GM19397 (cell line): ENCODE data around the gene RIPOR3.

Experiments used
- ATAC-seq: cut with Tn5 transposase; IDR thresholded peaks from one replicate; pipeline ENCODE4 v1.9.1; 2021; ENCODE audit warnings: mild to moderate bottlenecking, moderate library complexity; ENCODE audit not compliant: unreplicated experiment

RIPOR3 gene, protein sequence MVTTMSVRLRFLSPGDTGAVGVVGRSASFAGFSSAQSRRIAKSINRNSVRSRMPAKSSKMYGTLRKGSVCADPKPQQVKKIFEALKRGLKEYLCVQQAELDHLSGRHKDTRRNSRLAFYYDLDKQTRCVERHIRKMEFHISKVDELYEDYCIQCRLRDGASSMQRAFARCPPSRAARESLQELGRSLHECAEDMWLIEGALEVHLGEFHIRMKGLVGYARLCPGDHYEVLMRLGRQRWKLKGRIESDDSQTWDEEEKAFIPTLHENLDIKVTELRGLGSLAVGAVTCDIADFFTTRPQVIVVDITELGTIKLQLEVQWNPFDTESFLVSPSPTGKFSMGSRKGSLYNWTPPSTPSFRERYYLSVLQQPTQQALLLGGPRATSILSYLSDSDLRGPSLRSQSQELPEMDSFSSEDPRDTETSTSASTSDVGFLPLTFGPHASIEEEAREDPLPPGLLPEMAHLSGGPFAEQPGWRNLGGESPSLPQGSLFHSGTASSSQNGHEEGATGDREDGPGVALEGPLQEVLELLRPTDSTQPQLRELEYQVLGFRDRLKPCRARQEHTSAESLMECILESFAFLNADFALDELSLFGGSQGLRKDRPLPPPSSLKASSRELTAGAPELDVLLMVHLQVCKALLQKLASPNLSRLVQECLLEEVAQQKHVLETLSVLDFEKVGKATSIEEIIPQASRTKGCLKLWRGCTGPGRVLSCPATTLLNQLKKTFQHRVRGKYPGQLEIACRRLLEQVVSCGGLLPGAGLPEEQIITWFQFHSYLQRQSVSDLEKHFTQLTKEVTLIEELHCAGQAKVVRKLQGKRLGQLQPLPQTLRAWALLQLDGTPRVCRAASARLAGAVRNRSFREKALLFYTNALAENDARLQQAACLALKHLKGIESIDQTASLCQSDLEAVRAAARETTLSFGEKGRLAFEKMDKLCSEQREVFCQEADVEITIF

DNA sequence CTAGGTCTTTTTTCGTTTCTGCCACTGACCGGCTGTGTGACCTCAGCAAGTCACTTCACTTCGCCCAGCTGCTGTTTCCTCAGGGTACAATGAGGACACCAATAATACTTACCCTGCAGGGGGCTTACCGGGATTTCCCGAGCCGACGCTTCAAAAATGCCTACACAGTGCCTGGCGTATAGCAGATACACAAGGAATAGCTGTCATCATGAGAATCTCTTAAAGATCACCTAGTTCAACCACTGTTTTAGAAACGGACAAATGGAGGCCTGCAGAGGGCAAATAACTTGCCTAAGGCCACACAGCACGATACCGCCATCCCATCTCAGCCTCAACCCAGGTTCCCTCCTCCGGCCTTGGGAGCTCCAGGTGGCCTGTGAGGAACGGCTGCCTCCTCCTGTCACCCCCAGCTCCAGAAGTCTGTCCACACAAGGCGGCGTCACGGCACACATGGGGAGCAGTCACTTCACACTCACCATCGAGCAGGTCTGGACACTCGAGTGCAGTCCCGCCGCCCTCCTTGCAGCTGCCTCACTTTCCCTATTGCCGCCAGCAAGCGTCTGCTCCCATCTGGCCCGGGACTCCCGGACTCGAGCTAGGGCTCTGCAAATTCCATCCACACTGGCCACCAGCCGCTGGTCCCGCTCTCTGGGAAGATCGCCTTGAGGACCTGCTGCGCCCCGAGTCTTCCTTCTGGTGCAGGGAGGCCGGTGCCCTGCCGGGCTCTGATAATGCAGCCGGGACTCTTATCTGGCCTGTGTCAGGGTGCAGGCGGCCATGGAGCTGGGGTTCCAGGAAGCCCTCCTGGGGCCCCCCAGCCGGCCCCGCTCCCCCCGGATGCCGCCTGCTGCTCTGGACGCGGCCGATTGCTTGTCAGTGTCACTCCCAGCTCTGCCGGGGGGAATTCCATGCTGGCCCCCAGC is at the start of gene RIPOR3:
Gene RIPOR3, minus strand, starts transcription at position 893 of the 923 bp plus-strand sequence. Its CDS starts 414 bp downstream, at position 479.
- ATAC-seq: no peak

DNA sequence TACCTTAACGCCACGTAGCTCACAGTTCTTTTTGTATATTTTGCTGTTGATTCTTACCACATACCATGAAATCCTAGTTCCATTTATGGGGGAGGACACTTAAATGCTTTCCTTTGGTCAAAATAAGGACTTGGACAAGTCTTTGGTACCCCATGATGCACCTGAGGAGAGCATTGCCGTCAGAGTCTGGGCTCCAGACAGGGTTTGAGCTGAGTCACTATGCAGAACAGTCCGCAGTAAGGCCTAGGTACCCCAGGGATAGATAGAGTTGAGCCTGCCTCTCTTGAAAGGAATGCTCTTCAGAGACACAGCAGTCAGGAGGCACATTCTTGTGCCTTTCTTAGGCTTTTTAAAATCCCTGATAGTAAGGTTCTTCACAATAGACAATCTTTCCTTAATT is 46.0 kb upstream of the RIPOR3 start:
- ATAC-seq: no peak

DNA sequence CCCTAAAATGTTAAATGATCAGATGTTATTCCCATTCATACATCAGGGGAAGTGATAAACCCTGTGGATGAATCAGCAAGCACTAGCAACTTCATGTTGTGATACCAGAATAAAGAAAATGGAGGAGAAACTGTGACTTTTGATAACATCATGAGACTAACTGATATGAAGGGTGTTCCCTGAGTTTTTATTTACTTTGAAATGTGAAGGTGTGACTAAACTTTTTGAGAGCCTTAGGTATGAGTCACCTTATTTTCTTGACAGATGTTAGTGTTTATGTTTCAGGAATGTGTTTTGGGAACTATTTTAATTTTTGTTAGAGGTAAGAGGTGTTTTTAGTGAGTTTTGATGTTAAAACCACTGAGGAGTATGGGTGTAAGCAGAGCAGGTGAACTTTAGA is 44.5 kb upstream of the RIPOR3 start:
- ATAC-seq: no peak

DNA sequence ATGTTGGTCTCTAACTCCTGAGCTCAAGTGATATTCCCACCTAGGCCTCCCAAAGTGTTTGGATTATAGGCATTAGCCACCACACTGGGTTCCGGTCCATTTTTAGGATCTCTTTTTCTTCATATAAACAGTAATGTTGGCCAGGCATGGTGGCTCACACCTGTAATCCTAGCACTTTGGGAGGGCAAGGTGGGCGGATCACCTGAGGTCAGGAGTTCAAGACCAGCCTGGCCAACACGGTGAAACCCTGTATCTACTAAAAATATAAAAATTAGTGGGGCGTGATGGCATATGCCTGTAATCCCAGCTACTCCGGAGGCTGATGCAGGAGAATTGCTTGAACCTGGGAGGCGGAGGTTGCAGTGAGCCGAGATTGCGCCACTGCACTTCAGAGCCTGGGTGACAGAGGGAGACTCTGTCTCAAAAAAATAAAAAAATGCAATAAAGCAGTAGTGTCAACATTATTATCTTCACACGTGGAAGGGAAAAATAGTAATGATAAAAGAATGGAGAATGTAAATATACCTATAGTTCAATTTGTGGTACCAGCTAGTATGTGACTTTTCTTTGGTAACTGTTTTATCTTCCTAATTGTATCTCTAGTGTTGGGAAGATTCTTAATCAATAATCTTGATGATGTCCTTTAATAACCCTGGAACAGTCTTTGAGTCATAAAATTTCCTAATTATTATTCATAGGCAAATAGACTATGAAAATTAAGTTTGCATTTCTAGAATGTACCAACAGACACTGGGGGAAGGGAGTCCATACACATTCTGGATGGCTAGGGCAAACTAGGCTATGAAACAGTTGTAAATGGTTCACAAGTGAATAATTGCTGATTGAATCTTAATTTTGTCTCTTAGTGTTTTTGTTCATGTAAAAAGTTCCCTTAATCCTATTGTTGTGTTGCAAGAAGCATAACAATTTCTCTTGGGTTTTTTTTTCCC is 43.7 kb upstream of the RIPOR3 start:
- ATAC-seq: no peak

DNA sequence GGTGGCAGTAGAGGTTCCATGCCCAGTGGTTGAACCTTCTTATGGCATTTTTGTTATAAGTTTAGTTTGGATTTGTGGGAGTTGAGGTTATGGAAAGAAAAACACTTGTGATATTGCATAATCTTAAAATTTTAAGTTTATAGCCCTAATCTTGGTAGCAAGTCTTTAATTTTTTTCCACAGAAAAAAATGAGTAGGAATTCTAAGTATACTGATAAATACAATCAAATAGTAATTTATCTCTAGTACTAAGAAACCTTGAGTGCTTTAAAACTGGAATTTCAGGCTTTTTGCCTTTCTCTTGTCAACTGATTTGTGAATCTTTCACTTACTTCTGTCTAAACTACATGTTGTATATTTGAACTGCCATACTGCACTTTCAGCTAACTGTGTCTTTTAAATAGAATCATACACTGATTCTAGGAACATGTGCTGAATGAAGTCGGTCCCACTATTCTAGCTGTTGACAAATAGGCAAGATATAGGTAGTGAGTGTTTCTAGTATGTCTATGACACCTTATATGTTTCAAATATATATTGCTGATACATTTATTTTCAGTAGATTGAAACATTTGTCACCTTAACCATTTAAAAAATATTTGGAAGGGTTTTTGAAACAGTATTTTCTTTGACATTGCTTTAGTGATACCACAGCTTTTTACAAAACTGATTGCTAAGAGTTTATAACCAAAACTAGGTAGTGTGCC is 42.5 kb upstream of the RIPOR3 start:
- ATAC-seq: no peak

DNA sequence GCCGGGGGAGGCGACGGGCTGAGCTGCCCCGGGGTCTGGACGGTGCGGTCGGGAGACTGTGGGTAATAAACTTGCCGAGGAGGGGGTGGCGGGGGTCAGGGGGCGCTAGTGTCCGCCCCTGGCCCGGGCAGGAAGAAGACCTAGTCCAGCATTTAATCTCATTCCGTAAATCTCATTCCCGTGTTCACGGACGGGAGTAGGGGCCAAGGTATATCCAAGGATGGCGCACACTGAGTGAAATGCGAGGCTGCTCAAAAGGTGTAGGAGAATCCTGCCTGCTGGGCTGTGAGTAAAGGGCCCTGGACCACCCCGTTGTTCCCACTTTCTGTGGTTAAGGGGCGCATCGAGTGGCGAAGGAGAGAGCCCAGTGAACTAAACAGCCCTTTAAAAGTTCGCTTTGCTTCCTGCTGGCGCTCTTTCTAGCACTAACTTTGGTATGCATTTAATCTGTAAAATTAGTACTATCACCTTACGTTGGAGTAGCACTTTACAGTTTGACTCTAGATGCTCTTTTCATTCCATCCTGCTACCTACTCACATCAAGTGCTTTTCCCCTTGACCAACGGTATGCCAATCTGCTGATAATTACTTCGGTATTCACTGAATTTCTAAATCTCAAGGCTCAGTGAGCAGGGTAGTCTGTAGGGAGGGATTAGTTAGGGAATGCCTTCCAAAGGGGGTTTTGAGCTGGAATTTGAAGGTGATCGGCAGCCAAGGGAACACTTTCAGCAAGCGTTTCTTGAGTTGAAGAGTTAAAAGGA is 40.8 kb upstream of the RIPOR3 start:
- no peak for ATAC-seq

DNA sequence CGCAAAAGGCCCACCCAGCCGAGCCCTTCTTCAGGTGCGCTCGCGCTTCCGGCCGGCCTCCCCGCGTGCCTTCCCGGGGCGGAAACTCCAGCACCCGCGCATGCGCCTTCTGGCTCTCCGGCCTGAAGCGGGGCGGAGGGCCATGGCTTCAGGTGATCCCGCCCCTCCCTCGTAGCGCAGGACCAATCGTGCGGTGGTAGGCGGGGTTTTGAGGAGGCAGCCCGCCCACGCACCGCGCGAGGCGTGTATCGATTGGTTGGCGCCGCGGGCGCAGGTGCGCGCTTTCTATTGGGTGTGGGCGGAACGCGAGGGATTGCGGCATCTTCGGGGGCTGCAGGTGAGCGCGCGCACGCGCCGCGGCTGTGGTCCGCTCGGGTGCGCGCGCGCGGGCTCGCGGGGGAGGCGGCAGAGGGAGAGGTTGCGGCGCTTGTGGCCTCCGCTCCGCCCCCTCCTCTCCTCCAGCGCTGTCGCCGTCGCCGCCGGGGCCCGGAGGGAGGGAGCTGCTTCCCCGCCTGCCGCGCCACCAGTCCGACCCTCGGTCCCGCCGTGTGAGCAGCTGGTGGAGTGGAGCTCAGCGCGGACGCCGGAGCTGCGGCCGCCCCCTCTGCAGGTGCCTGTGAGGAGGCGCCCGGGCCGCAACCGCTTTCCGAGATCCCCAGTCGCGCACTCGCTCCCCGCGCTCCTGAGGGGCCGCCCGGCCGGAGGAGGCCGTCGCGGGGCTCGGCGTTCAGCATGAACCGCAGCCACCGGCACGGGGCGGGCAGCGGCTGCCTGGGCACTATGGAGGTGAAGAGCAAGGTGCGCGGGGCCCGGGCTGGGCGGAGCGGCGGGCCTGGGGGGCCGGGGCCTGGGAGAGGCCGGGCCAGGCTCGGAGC is 40.0 kb upstream of the RIPOR3 start, which contains the start of gene PARD6B:
Gene PARD6B, plus strand, starts transcription at position 526 of the 875 bp plus-strand sequence. Its CDS starts 207 bp downstream, at position 733.
- ATAC-seq: peak; percentile 88

DNA sequence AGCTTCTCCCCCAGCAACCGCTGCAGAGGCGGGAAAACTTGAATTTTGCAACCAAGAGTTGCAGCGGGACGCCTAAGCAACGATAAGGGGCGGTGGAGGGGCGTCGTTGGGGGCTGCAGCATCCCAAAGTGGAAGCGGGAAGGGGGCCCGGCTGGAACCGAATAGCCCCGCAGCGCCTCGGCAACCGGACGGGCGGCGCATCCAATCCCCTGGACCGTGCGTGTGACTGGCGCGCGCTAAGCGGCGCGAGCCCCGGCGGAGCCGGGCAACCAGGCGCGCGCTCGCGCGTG is 39.4 kb upstream of the RIPOR3 start:
- no peak for ATAC-seq

DNA sequence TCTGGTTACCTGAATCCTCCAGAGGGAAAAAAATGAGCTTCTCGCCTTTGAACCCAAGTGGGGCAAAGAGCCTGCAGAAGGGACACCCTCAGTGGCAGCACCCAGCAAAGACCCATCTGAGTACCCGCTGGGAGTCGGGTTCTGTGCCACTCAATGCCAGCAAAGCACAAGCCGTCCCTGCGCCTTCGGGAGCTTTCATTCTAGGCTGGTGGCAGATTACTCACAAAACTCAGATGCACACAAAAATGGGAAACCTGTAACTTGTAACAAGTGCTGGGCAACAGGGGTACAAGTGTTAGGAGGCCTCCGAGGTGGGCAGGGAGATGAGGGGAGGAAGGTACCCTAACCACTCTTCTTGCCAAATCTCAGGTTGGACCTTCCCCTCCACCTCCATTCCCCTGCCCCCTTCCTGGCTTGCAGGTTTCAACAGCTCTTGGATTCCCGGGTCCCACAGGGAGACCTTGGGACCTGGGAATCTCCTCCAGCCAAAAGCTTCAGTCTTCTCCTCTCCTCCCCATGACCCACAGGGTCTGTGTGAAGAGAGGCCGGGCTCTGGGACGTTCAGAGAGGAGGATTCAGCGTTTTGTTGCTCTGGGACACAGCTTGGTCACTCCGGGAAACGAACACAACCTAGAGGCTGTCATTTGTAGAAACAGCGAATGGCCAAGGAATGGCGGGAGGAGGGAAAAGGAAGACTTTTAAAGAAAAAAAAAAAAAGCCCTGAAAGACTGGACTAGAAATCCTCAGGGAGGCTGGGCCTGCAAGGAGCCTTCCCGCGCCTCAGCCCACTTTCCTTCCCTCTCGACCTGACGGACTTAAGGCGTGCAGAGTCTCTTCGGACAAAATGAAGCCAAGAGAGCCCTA is 38.8 kb upstream of the RIPOR3 start:
- ATAC-seq: no peak

DNA sequence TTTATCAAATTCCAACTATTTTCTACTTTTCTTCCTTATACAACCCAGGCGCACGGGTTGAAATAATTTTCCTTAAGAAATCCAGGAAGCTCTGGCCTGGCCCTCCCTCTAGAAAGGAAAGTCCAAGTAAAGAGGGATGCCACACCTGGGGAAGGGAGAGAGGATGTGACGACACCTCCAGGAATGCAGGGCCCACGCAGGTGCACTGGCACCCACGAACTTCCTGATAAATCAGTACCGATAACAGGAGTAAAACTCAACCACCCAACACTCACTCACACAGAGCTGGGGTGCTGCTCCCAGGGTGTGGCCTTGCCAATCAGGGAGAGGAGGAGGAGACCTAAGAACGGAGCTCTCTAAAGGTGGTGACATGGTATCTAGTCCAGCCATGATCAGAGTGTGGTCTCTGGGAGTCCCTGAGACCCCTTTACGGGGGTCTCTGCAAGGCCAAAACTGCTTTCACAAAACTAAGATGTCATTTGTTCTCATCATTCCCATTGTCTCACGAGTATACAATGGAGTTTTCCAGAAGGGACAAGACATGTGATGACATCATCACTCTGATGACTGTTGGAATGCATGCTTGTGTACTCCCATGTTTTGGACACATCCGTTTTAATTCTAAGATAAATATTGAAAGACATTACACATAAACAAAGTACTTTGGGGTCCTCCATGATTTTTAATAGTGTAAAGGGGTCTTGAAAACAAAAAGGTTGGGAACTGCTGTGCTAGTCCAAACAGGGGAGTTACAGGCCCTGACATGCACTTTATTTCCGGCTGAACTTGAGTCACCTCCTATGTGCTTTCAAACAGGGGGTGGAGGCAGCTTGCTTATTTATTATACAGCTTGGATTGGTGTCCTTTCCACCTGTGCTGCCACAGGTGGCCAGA is 37.9 kb upstream of the RIPOR3 start:
- ATAC-seq: no peak

DNA sequence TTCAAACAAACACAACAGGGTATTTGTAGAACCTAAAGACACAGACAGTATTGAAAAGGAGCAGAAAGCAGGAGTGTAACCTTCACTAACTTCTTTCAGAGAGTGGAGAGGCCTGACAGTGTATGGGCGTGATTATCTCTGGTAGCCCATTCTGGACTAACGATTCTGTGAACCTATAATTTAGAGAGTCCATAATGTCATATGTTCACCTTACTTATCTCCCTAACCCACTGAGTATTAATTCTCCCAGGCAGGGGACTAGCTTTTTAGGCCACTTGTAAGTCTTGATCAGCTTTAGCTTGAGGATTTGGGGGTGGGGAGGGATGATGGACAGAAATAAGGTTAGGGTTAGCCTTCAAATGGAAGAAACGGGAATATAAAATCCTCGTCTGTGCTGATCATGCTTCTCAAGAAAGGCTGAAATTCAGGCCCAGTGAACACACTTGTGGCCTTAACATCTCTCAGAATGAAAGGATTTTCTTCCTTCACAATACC is 37.2 kb upstream of the RIPOR3 start:
- ATAC-seq: no peak

DNA sequence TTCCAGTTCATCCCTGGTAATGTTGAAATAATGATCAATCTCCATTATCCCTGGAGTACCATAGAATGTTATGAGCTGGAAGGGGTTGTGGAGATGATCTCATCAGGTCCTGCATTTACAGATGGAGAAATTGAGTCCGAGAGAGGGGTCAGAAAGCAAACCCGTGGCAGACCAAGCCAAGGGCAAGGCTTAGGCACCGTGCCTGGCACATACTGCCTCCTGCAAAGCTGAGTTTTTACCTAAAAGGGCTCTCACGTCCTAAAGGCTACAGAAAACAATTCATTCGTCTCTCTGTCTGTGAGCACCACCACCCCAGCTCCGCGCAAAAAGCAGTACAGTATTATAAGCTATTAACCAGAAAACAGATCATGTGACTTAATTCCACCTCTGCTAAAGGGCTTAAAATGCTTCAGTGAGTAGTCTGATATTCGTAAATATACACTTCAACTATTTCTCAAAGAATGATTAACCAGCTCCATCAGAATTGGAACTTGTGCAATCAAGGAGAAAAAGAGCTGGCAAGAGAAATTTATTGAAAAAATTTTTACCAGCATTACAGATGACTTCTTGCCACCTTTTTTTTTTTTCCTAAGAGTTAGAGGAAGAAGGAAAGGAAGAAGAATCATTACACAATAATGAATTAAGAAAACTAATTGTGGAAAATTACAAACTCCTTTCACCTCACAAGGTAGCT is 36.6 kb upstream of the RIPOR3 start:
- ATAC-seq: no peak

DNA sequence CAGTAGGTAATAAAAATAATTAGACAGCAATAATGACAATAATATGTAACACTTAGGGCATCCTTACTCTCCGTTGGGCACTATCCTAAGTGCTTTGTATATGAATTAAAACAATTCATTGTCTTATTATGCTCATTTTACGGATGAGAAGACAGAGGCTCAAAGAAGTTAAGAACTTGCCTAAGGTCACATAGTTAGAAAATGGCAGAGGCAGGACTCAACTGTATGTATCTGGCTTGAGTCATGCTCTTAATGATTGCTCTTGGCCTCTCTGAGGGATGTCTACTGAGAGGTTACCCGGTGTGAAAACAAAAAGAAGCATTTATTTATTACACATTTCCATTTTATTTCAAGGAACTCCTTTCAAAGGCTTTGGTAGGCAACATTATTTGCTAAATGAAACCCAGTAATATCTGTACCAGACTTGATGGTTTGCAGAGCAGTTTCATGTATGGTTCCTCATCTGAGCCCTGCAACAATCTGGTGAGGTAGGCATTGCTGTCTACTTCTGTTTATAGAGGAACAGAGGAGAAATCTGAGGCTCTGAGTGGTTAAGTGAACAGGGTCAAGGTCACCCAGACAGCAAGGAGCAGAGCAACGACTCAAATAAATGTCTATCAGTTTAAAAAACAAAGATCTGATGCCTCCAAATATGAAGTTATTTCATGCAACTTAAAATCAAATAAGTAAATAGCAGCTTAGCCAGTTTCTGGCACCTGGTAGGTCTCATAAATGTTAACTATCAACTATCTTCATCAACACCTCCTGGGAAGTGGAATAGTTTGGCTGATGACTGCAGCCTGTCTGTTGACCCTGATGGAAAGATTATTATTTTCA is 35.8 kb upstream of the RIPOR3 start:
- ATAC-seq: no peak

DNA sequence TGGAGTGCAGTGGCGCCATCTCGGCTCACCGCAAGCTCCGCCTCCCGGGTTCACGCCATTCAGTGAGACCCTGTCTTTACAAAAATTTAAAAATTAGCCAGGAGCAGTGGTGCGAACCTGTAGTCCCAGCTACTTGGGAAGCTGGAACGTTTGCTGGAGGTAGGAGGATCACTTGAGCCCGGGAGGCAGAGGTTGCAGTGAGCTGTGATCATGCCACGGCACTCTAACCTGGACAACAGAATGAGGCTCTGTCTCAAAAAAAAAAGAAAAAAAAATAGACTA is 34.3 kb upstream of the RIPOR3 start:
- ATAC-seq: no peak
